GM12878 (cell line): ENCODE measurements around the gene PLK1. TPM values are rescaled to one million over a fixed set of nuclear protein-coding genes. Genes with fewer than 3 reads are reported as not detected.

Experiments used
- ATAC-seq: fragments of 200-7000 bp; cut with Tn5 transposase; 3 replicates; pipeline ENCODE4 v1.9.1; 2020; ENCODE audit warnings: mild to moderate bottlenecking, moderate library complexity
- BruUV-seq: library from RNA; stranded (reverse); fragments of 400-500 nt; replicated peaks from 2 replicates; lab custom pipeline; 2021; lab: Mats Ljungman, UMichigan
- CTCF ChIA-PET: fragments of 300-600 bp; sonication (Branson Sonifier 250); formaldehyde crosslinking; extraction: SDS; loops from one replicate; lab custom pipeline; 2021; ENCODE audit warnings: inconsistent platforms; lab: Yijun Ruan, JAX
- POLR2A ChIA-PET: fragments of 350-600 bp; formaldehyde crosslinking; extraction: SDS; loops from one replicate; lab custom pipeline; 2021; ENCODE audit warnings: inconsistent platforms; lab: Charles Lee
- RAD21 ChIA-PET: fragments of 300-600 bp; sonication (Branson Sonifier 250); formaldehyde crosslinking; loops from one replicate; lab custom pipeline; 2023; ENCODE audit warnings: antibody characterized with exemption; ENCODE audit not compliant: unreplicated experiment; lab: Charles Lee
- SMC1A ChIA-PET: fragments of 300-600 bp; sonication (Branson Sonifier 250); formaldehyde crosslinking; loops from one replicate; lab custom pipeline; 2023; ENCODE audit not compliant: unreplicated experiment, uncharacterized antibody; lab: Charles Lee
- DNase-seq: peaks from one replicate; pipeline ENCODE4 v3.0.0-alpha.2; 2011; ENCODE audit warnings: low read depth, low spot score
- FAIRE-seq: peaks from 3 replicates; lab custom pipeline; 2011; peaks lifted over from hg19 to GRCh38; lab: Jason Lieb, UNC
- H2AFZ ChIP-seq: 2 replicates; pipeline ENCODE4 v1.6.0; 2011; ENCODE audit warnings: low read depth, low read length, control low read depth; ENCODE audit not compliant: control insufficient read depth
- H3K27ac ChIP-seq: 2 replicates; pipeline ENCODE4 v1.5.1; 2011; ENCODE audit warnings: control low read depth; ENCODE audit not compliant: control insufficient read depth, insufficient read depth
- H3K27me3 ChIP-seq, 2 experiments: replicated peaks in 1 of 2; 2 replicates each; pipeline versions ENCODE4 v1.6.0 to v1.6.1; 2011; ENCODE audit warnings: low read length in 1 of 2; ENCODE audit not compliant: control insufficient read depth in 2 of 2, insufficient read depth in 2 of 2
- H3K36me3 ChIP-seq, 2 experiments: 2 replicates each; pipeline ENCODE4 v1.5.1; 2011; ENCODE audit warnings: low read length in 1 of 2; ENCODE audit not compliant: control insufficient read depth in 2 of 2, insufficient read depth in 2 of 2
- H3K4me1 ChIP-seq: 2 replicates; pipeline ENCODE4 v1.6.1; 2011; ENCODE audit warnings: mild to moderate bottlenecking, low read length, moderate library complexity, mixed read lengths; ENCODE audit not compliant: control insufficient read depth, insufficient read depth
- H3K4me2 ChIP-seq: 2 replicates; pipeline ENCODE4 v1.6.0; 2011; ENCODE audit warnings: control low read depth; ENCODE audit not compliant: control insufficient read depth, insufficient read depth
- H3K4me3 ChIP-seq: fragments of 200-600 bp; sonication (generic); 2 replicates; pipeline ENCODE4 v1.5.1; 2016
- H3K79me2 ChIP-seq: 2 replicates; pipeline ENCODE4 v1.6.0; 2011; ENCODE audit warnings: low read length; ENCODE audit not compliant: control insufficient read depth, insufficient read depth
- H3K9ac ChIP-seq: 2 replicates; pipeline ENCODE4 v1.8.0; 2011; ENCODE audit warnings: low read length, control low read depth, mixed read lengths; ENCODE audit not compliant: control insufficient read depth, insufficient read depth
- H3K9me3 ChIP-seq: replicated peaks from 3 replicates; pipeline ENCODE4 v1.5.1; 2011; ENCODE audit warnings: mild to moderate bottlenecking, low read length; ENCODE audit not compliant: control insufficient read depth, insufficient read depth
- H4K20me1 ChIP-seq: 2 replicates; pipeline ENCODE4 v1.6.0; 2011; ENCODE audit not compliant: control insufficient read depth, insufficient read depth
- CTCF ChIP-seq, 3 experiments: IDR thresholded peaks in 2 of 3; conservative IDR thresholded peaks in 1 of 3; 2 replicates each; pipeline ENCODE4 v1.5.1; 2011; ENCODE audit warnings: low read depth in 3 of 3, low read length in 3 of 3, mild to moderate bottlenecking in 3 of 3, control low read depth in 2 of 3, moderate library complexity in 2 of 3, inconsistent platforms in 1 of 3, mixed read lengths in 1 of 3; ENCODE audit not compliant: control insufficient read depth in 2 of 3, insufficient read depth in 1 of 3; ENCODE audit errors: extremely low read depth in 1 of 3
- SMAD5 ChIP-seq: IDR thresholded peaks from 2 replicates; pipeline ENCODE4 v1.6.1; 2016; ENCODE audit warnings: antibody characterized with exemption, low read depth
- YBX1 ChIP-seq: fragments of 450-650 bp; IDR thresholded peaks from 2 replicates; pipeline ENCODE4 v1.6.1; 2016; ENCODE audit warnings: antibody characterized with exemption
- in situ Hi-C: fragments of 300-500 bp; cut with MboI; formaldehyde crosslinking; loops from 9 replicates; pipeline ENCODE4 v1.14.3; 2018; ENCODE audit warnings: mixed read lengths
- intact Hi-C: fragments of 100-400 bp; cut with micrococcal nuclease; formaldehyde crosslinking; loops from one replicate; pipeline ENCODE4 v1.14.2; 2022; ENCODE audit not compliant: unreplicated experiment
- polyA plus RNA-seq, 11 experiments: library from polyadenylated mRNA; depleted of rRNA in 4 of 11; unstranded in 6 of 11; stranded (reverse) in 5 of 11; fragments of >200 nt; fragmentation: Nextera tagmentation in 4 of 11; fragmentation: Illumina TruSeq in 1 of 11; extraction: Ambion mirVana in 4 of 11; extraction: Trizol in 1 of 11; gene quantifications; 1 replicate in 1 of 11; 2 replicates in 10 of 11; pipeline versions ENCODE4 v1.2.1 to v1.2.3, GENCODE V29; 2011 to 2016; ENCODE audit warnings: inconsistent platforms in 2 of 11, missing spikeins in 2 of 11, low read depth in 1 of 11
- total RNA-seq, 4 experiments: library from RNA; depleted of rRNA in 3 of 4; stranded (reverse); fragments of >200 nt in 3 of 4; fragmentation: Illumina TruSeq in 1 of 4; extraction: Trizol in 1 of 4; gene quantifications; 2 replicates each; pipeline versions ENCODE4 v1.2.1 to v1.2.3, GENCODE V29; 2013 to 2021
- TF ChIP-seq, protein P1 (sequence below): fragments of 450-650 bp; IDR thresholded peaks from 2 replicates; pipeline ENCODE4 v1.6.1; 2017; ENCODE audit warnings: borderline replicate concordance

The PLK1 gene
- total and polyA plus RNA-seq, 10 of the 15 experiments (the other 5 are each of a cell fraction or from before 2014, with no cell fraction given), result 11.3 to 191 (median 84.5) TPM

DNA sequence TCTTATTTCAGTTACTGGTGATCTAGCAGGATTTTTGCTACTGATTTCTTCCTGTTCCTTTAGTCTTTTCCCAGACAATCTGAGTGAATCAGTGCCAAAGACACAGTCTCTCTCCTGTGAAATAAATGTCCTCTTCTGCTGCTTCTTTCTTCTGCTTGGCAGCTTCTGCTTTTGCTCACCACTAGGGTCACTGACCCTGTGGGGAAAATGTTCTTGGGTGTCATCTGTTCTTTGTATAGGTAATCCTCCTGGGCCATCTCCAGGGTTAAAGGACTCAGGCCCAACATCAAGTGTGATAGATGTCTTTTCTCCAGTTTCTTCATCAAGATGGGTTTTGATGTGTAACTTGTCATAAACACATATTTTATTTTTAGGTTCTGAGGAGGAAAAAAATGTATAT lies 42.7 kb upstream of the PLK1 start:
- Histone ChIP-seq H3K27ac (no peak overlapping the region), H4K20me1 (no peaks in the 10 kb centered on the region), H3K4me3 (no peak overlapping the region), H3K79me2 (peaks cover 18% of the 10 kb centered on the region), H3K27me3 (no peaks in the 10 kb centered on the region), H3K36me3 (peaks cover 0 to 7% of the 10 kb centered on the region in 2 experiments; a peak in 1 of 4 replicates), H3K9ac (no peak overlapping the region), H3K9me3 (no peaks in the 10 kb centered on the region), H3K4me2 (no peak overlapping the region), H2AFZ (no peak overlapping the region), H3K4me1 (peaks cover 3% of the 10 kb centered on the region; the same call in 1 of the 2 replicates)
- no peak; the same call in 2 of the 3 replicates for ATAC-seq
- no peak for DNase-seq
- no peak for FAIRE-seq
- in situ Hi-C loops, result loop anchor here (5.0 kb wide), 1 partner anchor 34 kb away; no protein-coding TSS in a partner anchor
- TF ChIP-seq SMAD5 (no peak), CTCF (IDR thresholded peaks at IDR 0.05 in 2 of 3, conservative IDR thresholded peaks at IDR 0.05 in 1 of 3; ENCODE audit: control insufficient read depth in 2 of 3, extremely low read depth in 1 of 3, insufficient read depth in 1 of 3, low read depth in 3 of 3, low read length in 3 of 3) (peak in 1 of 3 experiments; percentile 21; a peak in 1 of 6 replicates), YBX1 (no peak)
- TF ChIP-seq, protein P1, sequence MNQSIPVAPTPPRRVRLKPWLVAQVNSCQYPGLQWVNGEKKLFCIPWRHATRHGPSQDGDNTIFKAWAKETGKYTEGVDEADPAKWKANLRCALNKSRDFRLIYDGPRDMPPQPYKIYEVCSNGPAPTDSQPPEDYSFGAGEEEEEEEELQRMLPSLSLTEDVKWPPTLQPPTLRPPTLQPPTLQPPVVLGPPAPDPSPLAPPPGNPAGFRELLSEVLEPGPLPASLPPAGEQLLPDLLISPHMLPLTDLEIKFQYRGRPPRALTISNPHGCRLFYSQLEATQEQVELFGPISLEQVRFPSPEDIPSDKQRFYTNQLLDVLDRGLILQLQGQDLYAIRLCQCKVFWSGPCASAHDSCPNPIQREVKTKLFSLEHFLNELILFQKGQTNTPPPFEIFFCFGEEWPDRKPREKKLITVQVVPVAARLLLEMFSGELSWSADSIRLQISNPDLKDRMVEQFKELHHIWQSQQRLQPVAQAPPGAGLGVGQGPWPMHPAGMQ, result no peak
- intact Hi-C loops, result no loop called here
- ChIA-PET POLR2A (no interaction called here), CTCF (no interaction called here), RAD21 (no interaction called here), SMC1A (no interaction called here)
- no TSS peak for BruUV-seq
